ENCODE results near the gene ZAR1L.

ZAR1L gene

GRCh38 chr13:32254416-32254815 is 60.7 kb downstream of the ZAR1L start:
- no peak for TF ChIP-seq CTCF (IDR thresholded peaks at IDR 0.05; ENCODE audit: low read depth, low read length)
- no peak for DNase-seq (ENCODE audit: low read depth, low spot score)
- in situ Hi-C loops (cut with HindIII; ENCODE audit: low sequenced_read_pairs), result no loop called here
- H3K4me3 ChIP-seq (ENCODE audit: low read depth, low read length), result no peak overlapping the region

GRCh38 chr13:32253911-32254399 is 61.2 kb downstream of the ZAR1L start:
- in situ Hi-C loops (cut with HindIII; ENCODE audit: low sequenced_read_pairs), result no loop called here
- no peak for DNase-seq (ENCODE audit: low read depth, low spot score)
- TF ChIP-seq CTCF (IDR thresholded peaks at IDR 0.05; ENCODE audit: low read depth, low read length), result no peak
- no peak overlapping the region for H3K4me3 ChIP-seq (ENCODE audit: low read depth, low read length)
